ENCODE results near the gene AMPD1. TPM values are rescaled to one million over a fixed set of nuclear protein-coding genes. Genes with fewer than 3 reads are reported as not detected.
A peak's percentile ranks its signal among the peaks of the same experiment; 100 is the strongest.

The AMPD1 gene
- not detected in 2 replicates for total RNA-seq

GRCh38 chr1:114695430-114696058, at the start of gene AMPD1:
Gene AMPD1 (minus strand): TSS chr1:114695546. CDS start chr1:114695471, 75 bp downstream.
- Mint-ChIP-seq H3K27me3 (ENCODE audit: low read depth) (peaks cover 7% of the 10 kb centered on the region), H3K4me3 (ENCODE audit: low read depth) (no peak within 1 kb of the TSS), H3K4me1 (ENCODE audit: low read depth) (no peaks in the 10 kb centered on the region), H3K36me3 (ENCODE audit: low read depth) (no peaks in the 10 kb centered on the region), H3K27ac (no peak within 1 kb of the TSS), H3K9me3 (no peaks in the 10 kb centered on the region)
- DNase-seq (ENCODE audit: low spot score), result no peak
- intact Hi-C loops (cut with micrococcal nuclease), result no loop called here

DNA sequence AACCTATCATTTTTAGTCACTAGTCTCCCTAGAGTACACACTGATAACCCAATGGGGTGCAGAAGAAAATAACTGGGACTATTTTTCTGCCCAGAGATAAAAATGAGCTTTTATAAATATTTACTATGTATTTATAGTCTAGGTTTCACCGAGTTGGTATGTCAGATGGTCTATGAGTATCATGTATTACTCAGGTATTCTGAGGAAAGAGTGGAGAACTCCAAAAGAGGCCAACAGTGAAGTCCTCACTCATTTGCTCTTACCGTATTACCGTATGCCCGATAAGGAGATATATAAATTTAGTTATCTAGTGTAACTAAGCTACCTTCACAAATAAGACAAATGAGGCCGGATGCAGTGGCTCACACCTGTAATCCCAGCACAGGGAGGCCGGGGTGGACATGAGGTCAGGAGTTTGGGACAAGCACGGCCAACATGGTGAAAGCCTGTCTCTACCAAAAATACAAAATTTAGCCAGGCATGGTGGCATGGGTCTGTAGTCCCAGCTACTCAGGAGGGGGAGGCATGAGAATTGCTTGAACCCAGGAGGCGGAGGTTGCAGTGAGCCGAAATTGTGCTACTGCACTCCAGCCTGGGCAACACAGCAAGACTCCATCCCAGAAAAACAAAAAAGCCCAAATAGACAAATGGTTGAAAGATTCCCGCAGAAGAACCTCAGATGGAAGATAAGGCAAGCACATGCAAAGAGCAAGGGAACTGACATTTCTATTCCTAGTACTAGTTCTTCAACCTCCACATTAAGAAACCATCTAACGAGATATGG, 46.8 kb upstream of the AMPD1 start:
- H3K36me3 Mint-ChIP-seq (ENCODE audit: low read depth), result peaks cover 70% of the 10 kb centered on the region
- intact Hi-C loops (cut with micrococcal nuclease), result no loop called here
- no peaks in the 10 kb centered on the region for H3K9me3 Mint-ChIP-seq
- H3K4me1 Mint-ChIP-seq (ENCODE audit: low read depth), result peaks cover 42% of the 10 kb centered on the region
- no peak overlapping the region for H3K4me3 Mint-ChIP-seq (ENCODE audit: low read depth)
- no peaks in the 10 kb centered on the region for H3K27me3 Mint-ChIP-seq (ENCODE audit: low read depth)
- no peak overlapping the region for H3K27ac Mint-ChIP-seq
- no peak for DNase-seq (ENCODE audit: low spot score)

DNA sequence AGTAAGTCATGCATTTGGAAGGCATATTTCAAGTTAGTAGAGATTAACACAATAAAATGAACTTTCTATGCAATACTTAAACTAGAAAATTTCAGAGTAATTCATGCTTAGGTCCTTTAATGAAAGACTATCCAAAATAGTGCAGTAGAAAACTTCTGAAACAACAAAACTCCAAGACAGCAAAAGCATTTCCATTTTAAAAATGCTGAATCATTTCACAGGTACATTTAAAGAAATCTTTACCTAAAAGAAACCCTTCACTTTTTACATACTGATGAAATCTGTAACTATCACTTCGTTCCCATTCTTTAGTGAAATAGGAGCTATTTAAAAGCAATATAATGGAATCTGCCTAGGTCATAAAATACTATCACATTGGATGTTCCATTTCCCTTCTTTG, 45.0 kb upstream of the AMPD1 start:
- Mint-ChIP-seq H3K27me3 (ENCODE audit: low read depth) (no peaks in the 10 kb centered on the region), H3K27ac (no peak overlapping the region), H3K4me3 (ENCODE audit: low read depth) (no peak overlapping the region), H3K36me3 (ENCODE audit: low read depth) (peaks cover 69% of the 10 kb centered on the region), H3K9me3 (no peaks in the 10 kb centered on the region), H3K4me1 (ENCODE audit: low read depth) (peaks cover 23% of the 10 kb centered on the region)
- intact Hi-C loops (cut with micrococcal nuclease), result no loop called here
- no peak for DNase-seq (ENCODE audit: low spot score)

- Mint-ChIP-seq H3K4me3 (ENCODE audit: low read depth) (no peak overlapping the region), H3K36me3 (ENCODE audit: low read depth) (peaks cover 67% of the 10 kb centered on the region), H3K4me1 (ENCODE audit: low read depth) (peaks cover 7% of the 10 kb centered on the region), H3K9me3 (no peaks in the 10 kb centered on the region), H3K27ac (no peak overlapping the region), H3K27me3 (ENCODE audit: low read depth) (no peaks in the 10 kb centered on the region)
- no peak for DNase-seq (ENCODE audit: low spot score)
- intact Hi-C loops (cut with micrococcal nuclease), result no loop called here
Measured at GRCh38 chr1:114737314-114737849, 42.0 kb upstream of the AMPD1 start.

- H3K4me3 Mint-ChIP-seq (ENCODE audit: low read depth), result no peak overlapping the region
- intact Hi-C loops (cut with micrococcal nuclease), result no loop called here
- H3K36me3 Mint-ChIP-seq (ENCODE audit: low read depth), result peaks cover 70% of the 10 kb centered on the region
- H3K27ac Mint-ChIP-seq, result no peak overlapping the region
- peaks cover 4% of the 10 kb centered on the region for H3K4me1 Mint-ChIP-seq (ENCODE audit: low read depth)
- DNase-seq (ENCODE audit: low spot score), result no peak
- H3K9me3 Mint-ChIP-seq, result no peaks in the 10 kb centered on the region
- H3K27me3 Mint-ChIP-seq (ENCODE audit: low read depth), result no peaks in the 10 kb centered on the region
Measured at GRCh38 chr1:114735479-114735878, 40.1 kb upstream of the AMPD1 start.

- H3K27ac Mint-ChIP-seq, result no peak overlapping the region
- H3K9me3 Mint-ChIP-seq, result no peaks in the 10 kb centered on the region
- H3K27me3 Mint-ChIP-seq (ENCODE audit: low read depth), result no peaks in the 10 kb centered on the region
- no peak overlapping the region for H3K4me3 Mint-ChIP-seq (ENCODE audit: low read depth)
- peaks cover 83% of the 10 kb centered on the region for H3K36me3 Mint-ChIP-seq (ENCODE audit: low read depth)
- intact Hi-C loops (cut with micrococcal nuclease), result no loop called here
- DNase-seq (ENCODE audit: low spot score), result no peak
- H3K4me1 Mint-ChIP-seq (ENCODE audit: low read depth), result peaks cover 4% of the 10 kb centered on the region
Measured at GRCh38 chr1:114729782-114730181, 34.4 kb upstream of the AMPD1 start.

GRCh38 chr1:114728553-114728952, 33.2 kb upstream of the AMPD1 start:
- no peak overlapping the region for H3K27ac Mint-ChIP-seq
- no peak for DNase-seq (ENCODE audit: low spot score)
- peaks cover 83% of the 10 kb centered on the region for H3K36me3 Mint-ChIP-seq (ENCODE audit: low read depth)
- H3K9me3 Mint-ChIP-seq, result no peaks in the 10 kb centered on the region
- no peak overlapping the region for H3K4me3 Mint-ChIP-seq (ENCODE audit: low read depth)
- intact Hi-C loops (cut with micrococcal nuclease), result no loop called here
- no peaks in the 10 kb centered on the region for H3K27me3 Mint-ChIP-seq (ENCODE audit: low read depth)
- peaks cover 6% of the 10 kb centered on the region for H3K4me1 Mint-ChIP-seq (ENCODE audit: low read depth)

DNA sequence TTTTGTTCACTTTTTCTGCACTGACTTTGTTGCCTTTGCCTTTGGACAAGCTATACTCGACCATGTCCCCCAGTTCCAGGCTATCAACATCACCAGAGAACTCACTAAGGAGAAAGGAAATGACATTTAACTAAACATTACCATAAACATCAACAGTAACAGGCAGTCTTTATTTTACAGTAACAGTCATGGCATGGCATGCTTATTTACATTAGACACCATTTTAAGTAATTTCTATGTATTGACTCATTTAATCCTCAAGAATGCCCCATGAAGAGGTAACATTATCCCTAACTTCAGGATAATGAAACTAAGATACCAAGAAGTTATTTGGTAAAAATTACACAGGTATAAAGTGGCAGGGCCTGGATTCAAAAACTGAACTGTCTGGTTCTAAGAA, 29.9 kb upstream of the AMPD1 start:
- Mint-ChIP-seq H3K9me3 (no peaks in the 10 kb centered on the region), H3K36me3 (ENCODE audit: low read depth) (peaks cover 90% of the 10 kb centered on the region)
- intact Hi-C loops (cut with micrococcal nuclease), result no loop called here

GRCh38 chr1:114723915-114724314, 28.6 kb upstream of the AMPD1 start:
- no peak for DNase-seq (ENCODE audit: low spot score)
- Mint-ChIP-seq H3K4me1 (ENCODE audit: low read depth) (peaks cover 14% of the 10 kb centered on the region), H3K27ac (peak overlapping the region; percentile 33), H3K36me3 (ENCODE audit: low read depth) (peaks cover 91% of the 10 kb centered on the region), H3K9me3 (no peaks in the 10 kb centered on the region), H3K27me3 (ENCODE audit: low read depth) (no peaks in the 10 kb centered on the region), H3K4me3 (ENCODE audit: low read depth) (no peak overlapping the region)
- intact Hi-C loops (cut with micrococcal nuclease), result no loop called here

More for the DNA sequence above, 29.9 kb upstream of the AMPD1 start:
- Mint-ChIP-seq H3K27me3 (ENCODE audit: low read depth) (no peaks in the 10 kb centered on the region), H3K4me3 (ENCODE audit: low read depth) (no peak overlapping the region), H3K27ac (no peak overlapping the region), H3K4me1 (ENCODE audit: low read depth) (peaks cover 5% of the 10 kb centered on the region)
- no peak for DNase-seq (ENCODE audit: low spot score)

- H3K27ac Mint-ChIP-seq, result no peak overlapping the region
Measured at GRCh38 chr1:114723457-114723856, 28.1 kb upstream of the AMPD1 start.

GRCh38 chr1:114720492-114720891, 25.1 kb upstream of the AMPD1 start:
- no peak overlapping the region for H3K27ac Mint-ChIP-seq
- H3K4me1 Mint-ChIP-seq (ENCODE audit: low read depth), result peaks cover 24% of the 10 kb centered on the region

More at GRCh38 chr1:114723457-114723856, 28.1 kb upstream of the AMPD1 start:
- H3K27me3 Mint-ChIP-seq (ENCODE audit: low read depth), result no peaks in the 10 kb centered on the region
- H3K4me3 Mint-ChIP-seq (ENCODE audit: low read depth), result no peak overlapping the region
- no peaks in the 10 kb centered on the region for H3K9me3 Mint-ChIP-seq
- DNase-seq (ENCODE audit: low spot score), result no peak
- intact Hi-C loops (cut with micrococcal nuclease), result no loop called here
- peaks cover 15% of the 10 kb centered on the region for H3K4me1 Mint-ChIP-seq (ENCODE audit: low read depth)
- peaks cover 92% of the 10 kb centered on the region for H3K36me3 Mint-ChIP-seq (ENCODE audit: low read depth)

GRCh38 chr1:114719424-114719787, 24.1 kb upstream of the AMPD1 start:
- no peaks in the 10 kb centered on the region for H3K9me3 Mint-ChIP-seq
- no peak for DNase-seq (ENCODE audit: low spot score)
- no peaks in the 10 kb centered on the region for H3K27me3 Mint-ChIP-seq (ENCODE audit: low read depth)
- H3K4me1 Mint-ChIP-seq (ENCODE audit: low read depth), result peaks cover 24% of the 10 kb centered on the region
- intact Hi-C loops (cut with micrococcal nuclease), result loop anchor here (10.0 kb wide), 1 partner anchor 375 kb away; no protein-coding TSS in a partner anchor
- H3K27ac Mint-ChIP-seq, result peak overlapping the region; percentile 40
- no peak overlapping the region for H3K4me3 Mint-ChIP-seq (ENCODE audit: low read depth)
- peaks cover 82% of the 10 kb centered on the region for H3K36me3 Mint-ChIP-seq (ENCODE audit: low read depth)

More at GRCh38 chr1:114720492-114720891, 25.1 kb upstream of the AMPD1 start:
- no peak overlapping the region for H3K4me3 Mint-ChIP-seq (ENCODE audit: low read depth)
- H3K9me3 Mint-ChIP-seq, result no peaks in the 10 kb centered on the region
- DNase-seq (ENCODE audit: low spot score), result no peak
- peaks cover 92% of the 10 kb centered on the region for H3K36me3 Mint-ChIP-seq (ENCODE audit: low read depth)
- H3K27me3 Mint-ChIP-seq (ENCODE audit: low read depth), result no peaks in the 10 kb centered on the region
- intact Hi-C loops (cut with micrococcal nuclease), result no loop called here

Measured in activated T-helper 2 cell treated with anti-CD3 and anti-CD28 coated beads, Interferon-gamma antibody, Interleukin-2, Interleukin-4, amounts not matched to agents 10 μg/mL and 5 μg/mL and 100 μg/mL, durations not matched to agents 14 hours and 24 hours and 36 hours (primary cell).